NCI-H2081 treated with DMSO at 0.1 percent for 48 hours (cell line): ENCODE measurements around the gene IFT52.

Experiments
- DNase-seq: peaks from one replicate; lab custom pipeline; 2025; lab: John Stamatoyannopoulos, UW

IFT52 gene

GRCh38 chr20:43590392-43591303, at the start of gene IFT52:
Gene IFT52, plus strand, starts transcription at chr20:43590937. Its CDS starts 3,762 bp downstream, at chr20:43594699.
- DNase-seq = peak; percentile 69

GRCh38 chr20:43541214-43541613, 49.5 kb upstream of the IFT52 start:
- DNase-seq = no peak

- no peak for DNase-seq
Measured at GRCh38 chr20:43542161-43542560, 48.6 kb upstream of the IFT52 start.

GRCh38 chr20:43542674-43543073, 48.1 kb upstream of the IFT52 start:
- no peak for DNase-seq

GRCh38 chr20:43543138-43543537, 47.6 kb upstream of the IFT52 start:
- DNase-seq = no peak

GRCh38 chr20:43544501-43544900, 46.2 kb upstream of the IFT52 start:
- no peak for DNase-seq

GRCh38 chr20:43545837-43546578, 44.7 kb upstream of the IFT52 start:
- DNase-seq = no peak

- no peak for DNase-seq
Measured at GRCh38 chr20:43548273-43548880, 42.4 kb upstream of the IFT52 start.

- DNase-seq = no peak
Measured at GRCh38 chr20:43549416-43550065, 41.2 kb upstream of the IFT52 start.

GRCh38 chr20:43550456-43550855, 40.3 kb upstream of the IFT52 start:
- no peak for DNase-seq

GRCh38 chr20:43554369-43554768, 36.4 kb upstream of the IFT52 start:
- no peak for DNase-seq

- DNase-seq = no peak
Measured at GRCh38 chr20:43558412-43559146, 32.2 kb upstream of the IFT52 start, which contains the start of gene SGK2. Gene SGK2, plus strand, starts transcription at chr20:43559027. Its CDS starts 7,469 bp downstream, at chr20:43566496.

GRCh38 chr20:43559147-43559987, 31.4 kb upstream of the IFT52 start:
- DNase-seq = no peak

- DNase-seq = no peak
Measured at GRCh38 chr20:43560974-43561373, 29.8 kb upstream of the IFT52 start.

- no peak for DNase-seq
Measured at GRCh38 chr20:43563429-43563828, 27.3 kb upstream of the IFT52 start.

- no peak for DNase-seq
Measured at GRCh38 chr20:43563991-43564390, 26.7 kb upstream of the IFT52 start.

- DNase-seq = no peak
Measured at GRCh38 chr20:43564455-43564854, 26.3 kb upstream of the IFT52 start.

- no peak for DNase-seq
Measured at GRCh38 chr20:43564993-43565757, 25.6 kb upstream of the IFT52 start.

GRCh38 chr20:43565758-43566104, 25.0 kb upstream of the IFT52 start:
- DNase-seq = no peak

- no peak for DNase-seq
Measured at GRCh38 chr20:43567477-43567876, 23.3 kb upstream of the IFT52 start.
